TTC549 (cell line): ENCODE data around the gene THAP9.
"Not testable (repeated sequence)": the region's sequence is repeated elsewhere in the genome, so short reads cannot be mapped to it uniquely, and the experiment has no call there.

Experiments
- FAIRE-seq: peaks from 2 replicates; lab custom pipeline; 2012; peaks lifted over from hg19 to GRCh38; lab: Jason Lieb, UNC

THAP9 gene

DNA sequence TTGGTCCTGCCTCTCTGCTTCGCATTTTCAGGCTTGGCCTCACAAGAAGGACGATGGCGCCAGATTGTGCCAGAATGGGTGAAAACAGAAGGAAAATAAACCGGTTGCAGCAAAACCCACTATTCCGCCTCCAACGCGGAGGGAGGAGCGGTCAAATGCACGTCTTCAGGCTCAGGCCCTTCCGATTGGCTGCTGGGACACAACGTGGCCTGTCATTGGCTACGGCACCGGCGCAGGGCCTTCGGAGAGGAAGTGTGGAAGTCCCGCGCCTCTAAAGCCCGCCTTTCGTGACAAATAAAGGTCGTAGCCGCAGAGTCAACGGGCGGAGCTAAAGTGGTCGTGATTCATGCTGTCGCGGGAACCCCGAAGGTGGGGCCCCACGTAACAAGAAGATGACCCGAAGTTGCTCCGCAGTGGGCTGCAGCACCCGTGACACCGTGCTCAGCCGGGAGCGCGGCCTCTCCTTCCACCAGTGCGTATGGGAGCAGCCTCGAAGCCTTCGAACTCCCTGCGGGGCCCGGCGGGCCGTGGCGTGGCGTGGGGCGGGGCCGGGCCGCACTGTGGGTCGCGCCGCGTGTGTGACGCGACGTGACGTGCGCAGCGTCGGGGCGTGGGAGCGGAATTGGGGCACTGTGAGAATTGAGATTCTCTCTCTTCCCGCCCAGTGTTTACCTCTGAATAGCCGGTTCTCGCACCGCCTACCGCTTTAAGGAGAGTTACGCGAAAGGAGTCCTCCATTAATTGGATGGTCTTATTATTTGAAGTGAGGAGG, at the start of gene THAP9:
TSS of gene THAP9 (plus strand) at position 325 of the 772 bp plus-strand sequence. CDS start at position 393, 68 bp downstream.
- FAIRE-seq, result peak; percentile 93

GRCh38 chr4:82851318-82851717, 49.2 kb upstream of the THAP9 start:
- FAIRE-seq, result no peak

- peak; percentile 71 for FAIRE-seq
Observed at GRCh38 chr4:82851885-82852750, 48.4 kb upstream of the THAP9 start.

DNA sequence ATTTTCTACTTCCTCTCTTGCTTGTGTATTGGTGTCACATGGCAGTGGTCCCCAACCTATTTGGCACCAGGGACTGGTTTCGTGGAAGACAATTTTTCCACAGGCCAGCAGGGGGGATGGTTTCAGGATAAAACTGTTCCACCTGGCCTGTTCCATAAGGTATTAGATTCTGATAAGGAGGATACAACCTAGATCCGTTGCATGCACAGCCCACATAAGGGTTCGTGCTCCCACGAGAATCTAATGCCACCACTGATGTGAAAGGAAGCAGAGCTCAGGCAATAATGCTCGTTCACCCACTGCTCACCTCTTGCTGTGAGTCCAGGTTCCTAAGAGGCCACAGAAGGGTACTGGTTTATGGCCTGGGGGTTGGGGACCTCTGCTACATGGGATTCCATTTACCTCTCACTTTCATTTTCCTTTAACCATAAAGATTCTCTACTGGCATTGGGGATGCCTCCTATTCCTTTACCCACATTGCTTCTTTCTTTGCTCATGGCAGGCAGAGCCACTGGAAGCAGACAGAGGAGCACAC, 47.7 kb upstream of the THAP9 start:
- no peak for FAIRE-seq

DNA sequence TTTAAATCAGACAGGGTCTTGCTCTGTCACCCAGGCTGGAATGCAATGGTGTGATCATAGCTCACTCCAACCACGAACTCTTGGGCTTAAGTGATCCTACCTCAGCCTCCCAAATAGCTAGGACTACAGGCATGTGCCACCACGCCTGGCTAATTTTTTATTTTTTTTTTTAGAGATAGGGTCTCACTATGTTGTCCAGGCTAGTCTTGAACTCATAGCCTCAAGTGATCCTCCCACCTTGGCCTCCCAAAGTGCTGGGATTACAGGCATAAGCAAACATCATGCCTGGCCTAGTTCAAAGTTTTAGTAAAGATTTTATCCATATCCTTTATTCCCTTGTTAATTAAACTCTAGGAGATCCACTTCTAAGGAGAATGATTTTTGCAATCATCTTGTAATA, 40.0 kb upstream of the THAP9 start:
- FAIRE-seq, result not testable (repeated sequence)

DNA sequence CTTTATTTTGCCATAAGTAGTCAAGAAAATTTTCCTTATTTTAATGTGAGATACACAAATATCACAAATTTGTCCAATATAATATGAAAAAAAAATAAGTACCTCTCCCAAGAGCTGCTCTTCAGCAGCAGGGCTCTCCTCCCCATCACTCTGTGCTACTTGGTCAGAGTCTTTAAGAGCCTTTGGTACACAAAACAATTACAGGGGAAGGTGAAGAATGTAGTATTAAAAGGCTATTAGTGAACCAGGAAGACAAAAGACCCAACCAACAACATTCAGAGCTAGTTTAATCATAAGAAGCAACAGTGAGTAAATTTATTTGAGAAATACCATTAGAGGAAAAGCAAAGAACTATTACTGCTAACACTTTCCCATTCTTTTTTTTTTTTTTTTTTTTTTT, 39.0 kb upstream of the THAP9 start:
- FAIRE-seq, result no peak

DNA sequence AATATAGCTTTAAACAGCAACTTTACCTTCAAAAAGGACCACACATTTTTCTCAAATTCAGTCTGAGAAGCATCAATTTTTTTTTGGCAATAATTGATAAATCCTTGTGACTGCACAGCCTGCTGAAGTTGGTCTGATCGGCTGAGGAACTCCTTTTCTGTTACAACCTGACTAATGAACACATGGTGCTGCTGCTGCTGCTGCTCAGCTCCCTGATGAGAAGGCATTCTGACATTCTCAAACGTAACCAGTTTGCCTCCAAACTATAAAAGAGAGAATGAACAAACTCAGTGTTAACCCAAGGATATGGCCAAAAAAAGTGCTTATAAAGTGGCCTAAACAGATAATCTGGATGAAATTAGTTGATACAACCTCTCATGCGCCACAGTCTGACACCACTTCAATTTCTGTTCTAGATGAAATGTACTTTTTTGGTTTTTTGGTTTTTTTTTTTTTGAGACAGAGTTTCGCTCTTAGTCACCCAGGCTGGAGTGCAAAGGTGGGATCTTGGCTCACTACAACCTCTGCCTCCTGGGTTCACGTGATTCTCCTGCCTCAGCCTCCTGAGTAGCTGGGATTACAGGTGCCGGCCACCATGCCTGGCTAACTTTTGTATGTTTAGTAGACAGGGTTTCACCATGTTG, 36.1 kb upstream of the THAP9 start:
- no peak for FAIRE-seq

GRCh38 chr4:82865592-82865991, 34.9 kb upstream of the THAP9 start:
- FAIRE-seq, result no peak

GRCh38 chr4:82866033-82866432, 34.5 kb upstream of the THAP9 start:
- not testable (repeated sequence) for FAIRE-seq

- no peak for FAIRE-seq
Observed at GRCh38 chr4:82866706-82867385, 33.7 kb upstream of the THAP9 start.

DNA sequence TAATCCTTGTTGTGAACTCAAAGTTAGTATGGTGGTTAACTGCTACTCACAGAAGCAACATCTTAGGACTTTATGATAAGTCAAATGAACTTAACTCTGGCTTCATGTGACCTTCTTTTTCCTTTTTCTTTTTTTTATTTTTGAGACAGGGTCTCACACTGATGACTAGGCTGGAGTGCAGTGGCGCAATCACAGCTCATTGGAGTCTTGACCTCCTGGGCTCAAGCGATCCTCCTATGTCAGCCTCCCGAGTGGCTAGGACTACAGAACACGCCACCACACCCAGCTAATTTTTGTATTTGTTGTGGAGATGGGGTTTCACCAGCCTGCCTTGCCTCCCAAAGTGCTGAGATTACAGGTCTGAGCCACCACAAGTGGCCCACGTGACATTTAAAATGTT, 32.0 kb upstream of the THAP9 start:
- FAIRE-seq, result no peak

- FAIRE-seq, result no peak
Observed at GRCh38 chr4:82885410-82885809, 15.1 kb upstream of the THAP9 start.

GRCh38 chr4:82886147-82886942, 14.2 kb upstream of the THAP9 start:
- no peak for FAIRE-seq

GRCh38 chr4:82889287-82889686, 11.2 kb upstream of the THAP9 start:
- FAIRE-seq, result no peak

DNA sequence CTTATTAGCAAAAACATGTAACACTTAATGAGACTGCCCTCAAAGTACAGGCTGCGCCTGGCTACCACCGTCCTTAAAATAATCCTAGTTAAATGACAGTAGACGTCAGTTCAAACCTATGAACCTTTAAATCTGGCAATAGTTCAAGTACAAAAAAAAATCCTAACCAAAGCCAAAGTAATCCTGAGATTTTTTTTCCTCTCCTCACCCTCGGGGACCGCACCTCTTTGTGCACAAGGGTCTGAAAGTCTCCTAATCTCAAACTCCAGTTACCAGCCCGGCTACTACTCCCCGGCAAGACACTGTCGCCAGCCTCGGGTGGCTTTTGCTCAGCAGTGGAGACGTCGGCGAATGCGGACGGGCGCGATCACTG, 10.0 kb upstream of the THAP9 start:
- no peak for FAIRE-seq

- FAIRE-seq, result no peak
Observed at GRCh38 chr4:82890901-82891706, 9.4 kb upstream of the THAP9 start, which contains the start of gene SEC31A. Gene SEC31A (minus strand): TSS chr4:82891153. CDS start chr4:82881936, 9,217 bp downstream.

GRCh38 chr4:82891707-82892466, 8.6 kb upstream of the THAP9 start:
- no peak for FAIRE-seq

DNA sequence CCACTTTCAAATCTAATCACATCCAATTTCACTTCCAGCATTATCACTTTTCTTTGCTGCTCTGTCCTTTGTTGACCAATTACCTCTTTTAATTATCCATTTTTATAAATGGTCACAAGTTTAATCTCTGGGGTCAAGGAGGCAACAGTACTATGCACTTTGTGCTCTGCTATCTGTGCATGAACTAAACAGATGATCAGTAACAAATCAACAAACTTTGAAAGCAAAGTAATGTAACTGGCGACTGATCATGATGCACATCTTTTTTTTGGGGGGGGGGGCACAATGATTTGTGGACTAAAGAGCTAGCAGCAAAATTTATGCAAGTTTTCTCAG, 8.1 kb upstream of the THAP9 start:
- no peak for FAIRE-seq

DNA sequence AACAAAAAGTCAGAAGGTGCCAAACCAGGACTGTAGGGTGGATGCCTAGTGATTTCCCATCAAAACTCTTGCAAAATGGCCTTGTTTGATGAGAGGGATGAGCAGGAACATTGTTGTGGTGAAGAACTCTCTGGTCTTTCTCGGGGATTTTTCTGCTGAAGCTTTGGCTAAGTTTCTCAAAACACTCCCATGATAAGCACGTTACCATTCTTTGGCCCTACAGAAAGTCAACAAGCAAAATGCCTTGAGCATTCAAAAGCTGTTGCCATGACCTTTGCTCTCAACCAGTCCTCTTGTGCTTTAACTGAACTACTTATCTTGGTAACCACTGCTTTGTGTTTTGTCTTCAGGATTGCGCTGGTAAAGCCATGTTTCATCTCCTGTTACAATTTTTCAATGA, 6.6 kb upstream of the THAP9 start:
- no peak for FAIRE-seq

DNA sequence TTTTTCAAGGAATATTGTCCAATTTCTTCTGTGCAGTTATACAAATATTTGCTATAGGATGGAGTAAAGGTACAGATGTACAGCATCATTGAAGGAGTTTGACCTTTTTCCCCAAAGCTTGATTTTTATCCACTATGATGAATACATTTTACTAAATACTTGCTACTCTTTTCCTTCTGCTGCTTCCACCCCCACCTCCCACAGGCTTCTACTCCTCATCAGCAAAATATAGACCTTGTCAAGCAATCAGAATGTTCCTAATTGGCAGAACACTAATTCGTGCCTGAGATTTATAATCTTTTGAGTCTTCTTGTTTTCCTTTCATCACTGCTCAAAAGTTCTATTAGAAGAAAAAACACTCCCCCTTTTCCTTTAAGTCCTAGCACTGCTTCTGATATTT, 3.8 kb upstream of the THAP9 start:
- FAIRE-seq, result no peak
